Calu3 (cell line): ENCODE measurements around the gene LINC00237. TPM values are rescaled to one million over a fixed set of nuclear protein-coding genes. Genes with fewer than 3 reads are reported as not detected.

Experiments
- BruUV-seq: library from RNA; stranded (reverse); fragments of 400-500 nt; replicated peaks from 2 replicates; lab custom pipeline; 2021; lab: Mats Ljungman, UMichigan
- CTCF ChIA-PET: fragments of 300-600 bp; sonication (Branson Sonifier 250); formaldehyde crosslinking; loops from one replicate; lab custom pipeline; 2022; ENCODE audit warnings: antibody characterized with exemption; lab: Charles Lee
- DNase-seq: peaks from one replicate; pipeline ENCODE4 v3.0.0; 2022
- H3K27ac Mint-ChIP-seq: one replicate; pipeline ENCODE4 v1.8.0; 2022; ENCODE audit warnings: mixed read lengths; ENCODE audit not compliant: unreplicated experiment
- H3K27me3 Mint-ChIP-seq: one replicate; pipeline ENCODE4 v1.8.0; 2022; ENCODE audit warnings: mixed read lengths; ENCODE audit not compliant: unreplicated experiment
- H3K36me3 Mint-ChIP-seq: one replicate; pipeline ENCODE4 v1.8.0; 2022; ENCODE audit warnings: mild to moderate bottlenecking, moderate library complexity, mixed read lengths; ENCODE audit not compliant: insufficient read depth, unreplicated experiment
- H3K4me1 Mint-ChIP-seq: one replicate; pipeline ENCODE4 v1.8.0; 2022; ENCODE audit warnings: mild to moderate bottlenecking, low read depth, mixed read lengths; ENCODE audit not compliant: unreplicated experiment
- H3K4me3 Mint-ChIP-seq: one replicate; pipeline ENCODE4 v1.8.0; 2022; ENCODE audit warnings: mild to moderate bottlenecking, low read depth, moderate library complexity, mixed read lengths; ENCODE audit not compliant: unreplicated experiment
- H3K9me3 Mint-ChIP-seq: one replicate; pipeline ENCODE4 v1.8.0; 2022; ENCODE audit warnings: low read depth, mixed read lengths; ENCODE audit not compliant: unreplicated experiment
- CTCF ChIP-seq: fragments of 200-600 bp; IDR thresholded peaks from one replicate; pipeline ENCODE4 v1.8.0; 2022; ENCODE audit warnings: antibody characterized with exemption; ENCODE audit not compliant: unreplicated experiment
- intact Hi-C: fragments of 100-400 bp; cut with micrococcal nuclease; formaldehyde crosslinking; loops from one replicate; pipeline ENCODE4 v1.10.0; 2022; ENCODE audit not compliant: unreplicated experiment
- total RNA-seq: library from RNA; stranded (reverse); gene quantifications from 2 replicates; pipeline ENCODE4 v1.2.3, GENCODE V29; 2022

LINC00237 gene
- total RNA-seq, 1 experiment from 2014 or later: not detected

GRCh38 chr20:21083825-21084325 is 22.3 kb downstream of the LINC00237 start:
- intact Hi-C loops: no loop called here
- no TSS peak for BruUV-seq
- DNase-seq: no peak
- no peaks in the 10 kb centered on the region for H3K36me3 Mint-ChIP-seq
- no peaks in the 10 kb centered on the region for H3K4me1 Mint-ChIP-seq
- TF ChIP-seq CTCF: no peak
- H3K27me3 Mint-ChIP-seq: peaks cover 22% of the 10 kb centered on the region
- no peaks in the 10 kb centered on the region for H3K9me3 Mint-ChIP-seq
- no peak overlapping the region for H3K27ac Mint-ChIP-seq
- H3K4me3 Mint-ChIP-seq: no peak overlapping the region
- CTCF ChIA-PET: no interaction called here

- TF ChIP-seq CTCF: no peak
- no TSS peak for BruUV-seq
- H3K4me1 Mint-ChIP-seq: no peaks in the 10 kb centered on the region
- DNase-seq: no peak
- CTCF ChIA-PET: no interaction called here
- no peaks in the 10 kb centered on the region for H3K36me3 Mint-ChIP-seq
- H3K27ac Mint-ChIP-seq: no peak overlapping the region
- H3K9me3 Mint-ChIP-seq: no peaks in the 10 kb centered on the region
- intact Hi-C loops: no loop called here
- H3K27me3 Mint-ChIP-seq: peaks cover 29% of the 10 kb centered on the region
- no peak overlapping the region for H3K4me3 Mint-ChIP-seq
Observed at GRCh38 chr20:21082584-21082983, 23.6 kb downstream of the LINC00237 start.

GRCh38 chr20:21077809-21078345 is 28.3 kb downstream of the LINC00237 start:
- no TSS peak for BruUV-seq
- TF ChIP-seq CTCF: no peak
- Mint-ChIP-seq H3K4me3 (no peak overlapping the region), H3K9me3 (no peaks in the 10 kb centered on the region), H3K36me3 (no peaks in the 10 kb centered on the region), H3K27me3 (peaks cover 29% of the 10 kb centered on the region), H3K27ac (no peak overlapping the region), H3K4me1 (no peaks in the 10 kb centered on the region)
- DNase-seq: no peak
- intact Hi-C loops: no loop called here
- CTCF ChIA-PET: no interaction called here

GRCh38 chr20:21076073-21076472 is 30.1 kb downstream of the LINC00237 start:
- no peak for DNase-seq
- H3K36me3 Mint-ChIP-seq: no peaks in the 10 kb centered on the region
- BruUV-seq: no TSS peak
- no peak overlapping the region for H3K27ac Mint-ChIP-seq
- no peak overlapping the region for H3K4me3 Mint-ChIP-seq
- TF ChIP-seq CTCF: no peak
- CTCF ChIA-PET: no interaction called here
- H3K4me1 Mint-ChIP-seq: no peaks in the 10 kb centered on the region
- intact Hi-C loops: no loop called here
- peaks cover 18% of the 10 kb centered on the region for H3K27me3 Mint-ChIP-seq
- H3K9me3 Mint-ChIP-seq: no peaks in the 10 kb centered on the region
